ENCODE data around the gene SYT5.
A peak's percentile ranks its signal among the peaks of the same experiment; 100 is the strongest.
"Not testable (repeated sequence)": the region's sequence is repeated elsewhere in the genome, so short reads cannot be mapped to it uniquely, and the experiment has no call there.

SYT5 gene

GRCh38 chr19:55179606-55180484 is at the start of gene SYT5:
Gene SYT5 (minus strand): TSS chr19:55180289. CDS start chr19:55179041, 1,248 bp downstream.
- peak; percentile 70 for DNase-seq

- DNase-seq = no peak
These were observed 49.7 kb upstream of the SYT5 start for GRCh38 chr19:55229789-55230182.

- DNase-seq = no peak
These were observed 49.2 kb upstream of the SYT5 start for GRCh38 chr19:55229145-55229788.

- no peak for DNase-seq
These were observed 48.4 kb upstream of the SYT5 start, which contains the start of gene TMEM86B for GRCh38 chr19:55228403-55229031. Gene TMEM86B (minus strand): TSS chr19:55228763. CDS start chr19:55228741, 22 bp downstream.

GRCh38 chr19:55228015-55228391 is 47.9 kb upstream of the SYT5 start:
- no peak for DNase-seq

- no peak for DNase-seq
These were observed 47.3 kb upstream of the SYT5 start for GRCh38 chr19:55227241-55228014.

- DNase-seq = no peak
These were observed 46.7 kb upstream of the SYT5 start for GRCh38 chr19:55226788-55227187.

GRCh38 chr19:55226273-55226672 is 46.2 kb upstream of the SYT5 start:
- no peak for DNase-seq

GRCh38 chr19:55225415-55225958 is 45.4 kb upstream of the SYT5 start:
- DNase-seq = no peak

- DNase-seq = not testable (repeated sequence)
These were observed 44.8 kb upstream of the SYT5 start for GRCh38 chr19:55224679-55225414.

- no peak for DNase-seq
These were observed 44.1 kb upstream of the SYT5 start for GRCh38 chr19:55224038-55224665.

- no peak for DNase-seq
These were observed 43.4 kb upstream of the SYT5 start for GRCh38 chr19:55223291-55224037.

GRCh38 chr19:55220525-55220924 is 40.4 kb upstream of the SYT5 start:
- DNase-seq = no peak

- DNase-seq = peak; percentile 50 to 52
These were observed 36.5 kb upstream of the SYT5 start for GRCh38 chr19:55216461-55217198.

- DNase-seq = no peak
These were observed 33.5 kb upstream of the SYT5 start for GRCh38 chr19:55213547-55213946.

- peak; percentile 48 to 52 for DNase-seq
These were observed 32.4 kb upstream of the SYT5 start for GRCh38 chr19:55212447-55212846.

GRCh38 chr19:55209693-55210472 is 29.8 kb upstream of the SYT5 start:
- DNase-seq = no peak

GRCh38 chr19:55208880-55209692 is 29.0 kb upstream of the SYT5 start, which contains the start of gene PTPRH:
Gene PTPRH (minus strand): TSS chr19:55209501. CDS start chr19:55209433, 68 bp downstream.
- no peak for DNase-seq
